Measurements from ENCODE around the gene VSX2. TPM values are rescaled to one million over a fixed set of nuclear protein-coding genes. Genes with fewer than 3 reads are reported as not detected.

Gene VSX2
- total RNA-seq, 4 donors from 2014 or later: not detected

DNA sequence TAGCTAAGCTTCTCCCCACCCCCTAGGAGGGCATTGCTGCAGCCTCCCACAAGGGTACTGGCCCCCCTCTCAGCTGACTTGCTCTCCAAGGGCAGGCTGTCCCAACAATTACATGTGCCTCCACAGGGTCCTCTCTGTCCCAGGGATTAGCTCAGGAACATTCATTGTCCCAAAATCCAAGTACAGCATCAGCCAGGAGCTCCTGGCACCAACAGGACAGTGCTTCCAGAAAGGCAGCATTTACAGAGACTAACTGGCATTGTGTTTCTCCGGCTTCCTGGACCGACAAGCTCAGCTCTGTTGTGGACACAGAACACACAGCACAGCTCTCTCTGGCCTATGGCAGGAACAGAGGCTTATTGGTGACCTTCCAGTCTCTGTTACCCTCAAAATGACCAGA lies 41.8 kb downstream of the VSX2 start:
- no peak for ATAC-seq (ENCODE audit: low FRiP score)

DNA sequence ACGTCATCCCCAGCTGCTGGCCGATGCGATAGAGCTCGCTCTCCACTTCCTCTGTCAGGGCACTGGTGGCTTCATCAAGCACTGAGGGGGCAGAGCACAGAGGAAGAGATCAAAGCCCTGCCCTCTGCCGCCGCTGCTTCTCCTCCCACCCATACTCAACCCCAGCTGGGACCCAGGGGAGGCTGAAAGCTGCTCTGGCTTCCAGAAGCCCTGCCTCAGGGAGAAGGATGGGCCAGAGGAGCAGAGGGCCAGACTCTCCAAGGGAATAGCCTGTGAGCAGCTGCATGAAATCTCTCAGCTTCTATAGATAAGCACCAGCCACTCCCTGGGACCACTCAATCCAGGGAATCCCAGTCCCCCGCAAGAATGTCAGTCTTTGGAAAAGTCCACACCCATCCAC lies 47.5 kb downstream of the VSX2 start:
- TF ChIP-seq, protein P1, sequence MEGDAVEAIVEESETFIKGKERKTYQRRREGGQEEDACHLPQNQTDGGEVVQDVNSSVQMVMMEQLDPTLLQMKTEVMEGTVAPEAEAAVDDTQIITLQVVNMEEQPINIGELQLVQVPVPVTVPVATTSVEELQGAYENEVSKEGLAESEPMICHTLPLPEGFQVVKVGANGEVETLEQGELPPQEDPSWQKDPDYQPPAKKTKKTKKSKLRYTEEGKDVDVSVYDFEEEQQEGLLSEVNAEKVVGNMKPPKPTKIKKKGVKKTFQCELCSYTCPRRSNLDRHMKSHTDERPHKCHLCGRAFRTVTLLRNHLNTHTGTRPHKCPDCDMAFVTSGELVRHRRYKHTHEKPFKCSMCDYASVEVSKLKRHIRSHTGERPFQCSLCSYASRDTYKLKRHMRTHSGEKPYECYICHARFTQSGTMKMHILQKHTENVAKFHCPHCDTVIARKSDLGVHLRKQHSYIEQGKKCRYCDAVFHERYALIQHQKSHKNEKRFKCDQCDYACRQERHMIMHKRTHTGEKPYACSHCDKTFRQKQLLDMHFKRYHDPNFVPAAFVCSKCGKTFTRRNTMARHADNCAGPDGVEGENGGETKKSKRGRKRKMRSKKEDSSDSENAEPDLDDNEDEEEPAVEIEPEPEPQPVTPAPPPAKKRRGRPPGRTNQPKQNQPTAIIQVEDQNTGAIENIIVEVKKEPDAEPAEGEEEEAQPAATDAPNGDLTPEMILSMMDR (IDR thresholded peaks at IDR 0.05): no peak
- DNase-seq (ENCODE audit: low spot score) (no peak), ATAC-seq (ENCODE audit: low FRiP score) (peak; percentile 35)

More for the DNA sequence above, 41.8 kb downstream of the VSX2 start:
- DNase-seq (ENCODE audit: low spot score): no peak
- TF ChIP-seq, protein P1 (IDR thresholded peaks at IDR 0.05): no peak

DNA sequence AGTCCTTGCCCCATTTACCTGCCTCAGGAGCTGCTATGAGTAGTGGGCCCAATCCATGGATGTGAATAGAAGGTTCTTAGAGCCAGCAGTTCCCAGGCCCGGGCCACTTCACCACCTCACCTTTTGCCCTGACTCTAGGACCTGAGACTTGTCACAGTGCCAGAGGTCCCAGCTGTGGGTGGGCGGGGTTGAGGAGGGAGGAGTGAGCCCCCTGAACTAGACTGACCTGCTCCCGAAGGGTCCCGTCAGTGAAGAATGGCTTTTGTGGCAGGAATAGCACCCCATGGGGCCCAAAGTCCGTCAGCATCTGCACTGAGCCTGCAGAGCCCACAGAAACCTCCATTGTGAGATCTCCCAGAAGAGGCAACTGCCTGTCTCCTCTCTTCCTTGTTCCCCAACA lies 50.6 kb downstream of the VSX2 start:
- DNase-seq (ENCODE audit: low spot score): no peak
- no peak for ATAC-seq (ENCODE audit: low FRiP score)
- TF ChIP-seq, protein P1 (IDR thresholded peaks at IDR 0.05): no peak

DNA sequence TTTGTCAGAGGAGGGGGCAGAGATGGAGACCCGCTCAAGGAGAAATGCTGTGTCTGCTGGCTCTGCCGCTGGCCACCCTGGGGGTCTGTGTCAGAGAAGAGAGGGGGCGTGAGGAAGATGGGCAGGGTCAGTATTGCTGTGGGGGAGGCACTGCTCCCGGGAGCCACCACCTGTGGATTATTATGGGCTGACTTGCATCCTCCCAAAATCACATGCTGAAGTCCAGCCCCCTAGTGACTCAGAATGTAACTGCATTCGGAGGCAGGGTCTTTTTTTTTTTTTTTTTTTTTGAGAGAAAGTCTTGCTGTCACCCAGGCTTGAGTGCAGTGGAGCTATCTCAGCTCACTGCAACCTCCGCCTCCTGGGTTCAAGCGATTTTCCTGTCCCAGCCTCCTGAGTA lies 51.2 kb downstream of the VSX2 start:
- TF ChIP-seq, protein P1 (IDR thresholded peaks at IDR 0.05): no peak
- DNase-seq (ENCODE audit: low spot score) (no peak), ATAC-seq (ENCODE audit: low FRiP score) (no peak)

DNA sequence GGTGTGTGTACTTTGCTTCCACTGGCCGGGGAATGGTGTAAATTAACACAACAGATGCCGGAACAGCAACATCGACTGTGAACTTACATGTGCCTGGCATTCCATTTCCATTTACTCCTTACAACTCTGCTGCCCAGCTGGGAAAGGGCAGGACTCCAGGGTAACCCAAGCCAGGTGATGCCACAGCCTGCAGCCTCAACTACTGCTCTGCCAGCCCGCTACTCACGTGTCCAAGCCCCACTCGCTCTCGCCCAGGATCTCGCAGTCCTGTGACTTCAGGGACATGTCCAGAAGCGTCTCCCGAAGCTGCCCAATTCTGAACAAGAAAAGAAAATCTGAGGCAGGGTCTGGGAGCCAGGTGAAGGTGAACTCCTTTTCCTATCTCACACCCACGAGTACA lies 52.8 kb downstream of the VSX2 start:
- DNase-seq (ENCODE audit: low spot score) (no peak), ATAC-seq (ENCODE audit: low FRiP score) (no peak)
- TF ChIP-seq, protein P1 (IDR thresholded peaks at IDR 0.05): no peak

DNA sequence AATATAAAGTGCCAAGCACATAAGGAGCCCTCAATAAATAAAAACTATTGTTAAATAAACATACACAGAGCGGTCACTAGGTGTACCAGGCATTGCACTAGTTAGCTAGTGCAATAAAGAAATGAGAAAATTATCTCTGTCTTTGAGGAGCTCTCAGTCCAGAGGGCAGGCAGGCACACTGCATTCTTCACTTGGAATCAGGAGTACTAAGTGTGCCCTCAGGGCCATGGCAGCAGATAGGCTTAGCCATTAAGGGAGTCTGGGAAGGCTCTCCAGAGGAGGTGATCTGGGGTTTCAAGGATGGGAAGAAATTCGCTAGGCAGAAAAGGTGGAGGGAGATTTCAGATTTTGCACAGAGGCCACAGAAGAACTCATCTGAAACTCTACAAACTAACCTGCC lies 54.4 kb downstream of the VSX2 start:
- TF ChIP-seq, protein P1 (IDR thresholded peaks at IDR 0.05): no peak
- no peak for ATAC-seq (ENCODE audit: low FRiP score)
- no peak for DNase-seq (ENCODE audit: low spot score)

DNA sequence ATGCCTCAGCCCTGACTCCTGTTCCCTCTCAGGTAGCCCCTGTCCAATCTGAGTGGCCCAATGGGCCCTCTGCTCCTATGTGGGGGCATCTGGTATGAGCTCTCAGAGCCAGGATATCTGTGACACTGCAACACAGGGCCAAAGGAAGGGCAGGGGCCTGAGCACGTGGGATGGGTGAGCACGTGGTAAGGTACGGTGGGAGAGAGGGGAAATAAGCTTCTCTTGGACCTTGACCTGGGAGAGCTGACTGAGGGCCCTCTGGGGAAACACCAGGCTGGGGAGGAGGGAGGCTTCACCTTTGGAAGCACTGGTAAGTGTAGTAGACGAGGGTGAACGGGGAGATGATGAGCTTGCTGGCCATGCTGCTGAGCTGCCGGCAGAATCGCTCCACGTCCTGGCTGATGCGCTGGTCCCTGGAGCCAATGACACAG lies 56.8 kb downstream of the VSX2 start:
- TF ChIP-seq, protein P1 (IDR thresholded peaks at IDR 0.05): no peak
- ATAC-seq (ENCODE audit: low FRiP score): no peak
- DNase-seq (ENCODE audit: low spot score): no peak

All from omental fat pad (tissue), 4 donors.